Measurements from ENCODE around the gene WDR59.

WDR59 gene

DNA sequence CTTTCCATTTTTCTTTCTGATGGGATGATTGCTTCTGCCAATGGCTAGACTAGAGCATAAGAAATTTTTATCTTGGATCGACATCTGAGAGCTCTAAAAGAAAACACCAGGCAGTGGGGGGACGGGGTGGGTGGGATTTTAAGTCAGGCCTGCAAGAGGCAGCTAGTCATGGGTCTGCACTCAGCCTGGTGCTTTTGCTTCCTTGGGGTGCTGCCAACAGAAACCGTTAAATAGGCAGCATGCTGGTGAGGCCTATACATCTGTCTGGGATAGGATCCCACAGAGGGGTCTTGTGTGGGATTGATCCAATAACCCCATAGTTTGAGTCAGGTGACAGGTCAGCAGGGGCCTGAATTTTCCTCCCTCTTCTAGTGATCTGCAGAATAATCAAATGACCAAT is 40.8 kb upstream of the WDR59 start:
- no peak overlapping the region for H3K27ac ChIP-seq (ENCODE audit: low read length)
- no peak overlapping the region for H2AFZ ChIP-seq (ENCODE audit: low read length)
- H3K27me3 ChIP-seq (replicated peaks; ENCODE audit: insufficient read depth, low read length), result no peaks in the 10 kb centered on the region
- TF ChIP-seq EZH2phosphoT487 (IDR thresholded peaks at IDR 0.05; ENCODE audit: low read length) (no peak), EZH2 (optimal IDR thresholded peaks at IDR 0.05; ENCODE audit: low read depth, low read length) (no peak)
- TF ChIP-seq, protein P1, sequence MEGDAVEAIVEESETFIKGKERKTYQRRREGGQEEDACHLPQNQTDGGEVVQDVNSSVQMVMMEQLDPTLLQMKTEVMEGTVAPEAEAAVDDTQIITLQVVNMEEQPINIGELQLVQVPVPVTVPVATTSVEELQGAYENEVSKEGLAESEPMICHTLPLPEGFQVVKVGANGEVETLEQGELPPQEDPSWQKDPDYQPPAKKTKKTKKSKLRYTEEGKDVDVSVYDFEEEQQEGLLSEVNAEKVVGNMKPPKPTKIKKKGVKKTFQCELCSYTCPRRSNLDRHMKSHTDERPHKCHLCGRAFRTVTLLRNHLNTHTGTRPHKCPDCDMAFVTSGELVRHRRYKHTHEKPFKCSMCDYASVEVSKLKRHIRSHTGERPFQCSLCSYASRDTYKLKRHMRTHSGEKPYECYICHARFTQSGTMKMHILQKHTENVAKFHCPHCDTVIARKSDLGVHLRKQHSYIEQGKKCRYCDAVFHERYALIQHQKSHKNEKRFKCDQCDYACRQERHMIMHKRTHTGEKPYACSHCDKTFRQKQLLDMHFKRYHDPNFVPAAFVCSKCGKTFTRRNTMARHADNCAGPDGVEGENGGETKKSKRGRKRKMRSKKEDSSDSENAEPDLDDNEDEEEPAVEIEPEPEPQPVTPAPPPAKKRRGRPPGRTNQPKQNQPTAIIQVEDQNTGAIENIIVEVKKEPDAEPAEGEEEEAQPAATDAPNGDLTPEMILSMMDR (IDR thresholded peaks at IDR 0.05; ENCODE audit: low read length), result no peak
- H3K9me3 ChIP-seq (replicated peaks; ENCODE audit: insufficient read depth, low read length), result no peaks in the 10 kb centered on the region
- no peaks in the 10 kb centered on the region for H3K79me2 ChIP-seq (ENCODE audit: low read length)
- no peak overlapping the region for H3K4me2 ChIP-seq (ENCODE audit: low read depth, low read length)
- H3F3A ChIP-seq (ENCODE audit: insufficient read depth, low read length), result no peaks in the 10 kb centered on the region
- H4K20me1 ChIP-seq (ENCODE audit: insufficient read depth, low read length), result no peaks in the 10 kb centered on the region
- no peak overlapping the region for H3K9ac ChIP-seq (ENCODE audit: low read length)
- no peaks in the 10 kb centered on the region for H3K4me1 ChIP-seq (ENCODE audit: low read length)
- H3K4me3 ChIP-seq (ENCODE audit: low read length), result no peak overlapping the region
- H3K36me3 ChIP-seq (replicated peaks; ENCODE audit: insufficient read depth, low read length), result no peaks in the 10 kb centered on the region
- no peak for DNase-seq
- no peaks in the 10 kb centered on the region for H3K9me2 ChIP-seq (replicated peaks; ENCODE audit: insufficient read depth, low read length)

DNA sequence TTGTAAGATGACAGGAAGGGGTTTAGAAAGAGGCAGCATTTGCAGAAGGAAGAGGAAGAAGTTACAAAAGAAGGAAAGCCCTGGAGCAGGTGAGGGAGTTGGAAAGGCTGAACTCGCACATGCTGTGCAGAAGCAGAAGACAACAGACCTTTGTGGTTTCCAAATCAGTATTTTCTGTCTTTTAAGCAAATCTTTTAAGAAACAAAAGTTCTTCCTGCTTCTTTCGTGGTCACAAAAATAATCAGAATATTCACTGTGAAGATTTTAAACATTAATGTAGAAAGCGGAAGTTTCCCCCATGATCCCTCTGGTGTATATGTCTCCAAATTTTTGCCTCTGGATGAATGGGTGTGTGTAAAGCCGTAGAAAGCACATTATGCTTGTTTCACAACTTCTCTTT is 39.7 kb upstream of the WDR59 start:
- H3K9ac ChIP-seq (ENCODE audit: low read length), result no peak overlapping the region
- DNase-seq, result no peak

DNA sequence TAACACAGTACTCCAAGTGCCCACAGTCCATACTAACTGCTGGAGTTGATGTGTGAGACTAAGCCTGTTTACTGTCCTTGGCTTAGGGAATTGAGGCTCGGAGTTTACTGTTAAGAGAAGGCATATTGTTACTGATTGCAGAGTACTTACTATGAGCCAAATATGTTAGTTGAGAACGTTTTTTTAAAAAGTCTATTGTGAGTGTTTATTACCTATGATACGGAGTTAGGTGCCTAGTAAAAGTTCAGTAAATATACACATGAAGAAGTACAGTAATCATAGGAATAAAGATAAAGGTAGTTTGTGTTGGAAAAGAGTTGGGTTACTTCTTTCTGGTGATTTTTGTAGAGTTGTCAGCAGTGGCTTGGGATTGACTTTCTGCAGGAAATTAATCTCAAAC is 39.3 kb upstream of the WDR59 start:
- Histone ChIP-seq H3K9me3 (replicated peaks; ENCODE audit: insufficient read depth, low read length) (no peaks in the 10 kb centered on the region), H4K20me1 (ENCODE audit: insufficient read depth, low read length) (no peaks in the 10 kb centered on the region), H3K4me1 (ENCODE audit: low read length) (no peaks in the 10 kb centered on the region), H2AFZ (ENCODE audit: low read length) (no peak overlapping the region), H3K79me2 (ENCODE audit: low read length) (no peaks in the 10 kb centered on the region), H3K4me2 (ENCODE audit: low read depth, low read length) (no peak overlapping the region), H3K9ac (ENCODE audit: low read length) (no peak overlapping the region), H3K36me3 (replicated peaks; ENCODE audit: insufficient read depth, low read length) (no peaks in the 10 kb centered on the region), H3F3A (ENCODE audit: insufficient read depth, low read length) (no peaks in the 10 kb centered on the region), H3K4me3 (ENCODE audit: low read length) (no peak overlapping the region), H3K27me3 (replicated peaks; ENCODE audit: insufficient read depth, low read length) (no peaks in the 10 kb centered on the region), H3K9me2 (replicated peaks; ENCODE audit: insufficient read depth, low read length) (no peaks in the 10 kb centered on the region), H3K27ac (ENCODE audit: low read length) (no peak overlapping the region)
- DNase-seq, result no peak
- TF ChIP-seq EZH2phosphoT487 (IDR thresholded peaks at IDR 0.05; ENCODE audit: low read length) (no peak), EZH2 (optimal IDR thresholded peaks at IDR 0.05; ENCODE audit: low read depth, low read length) (no peak)
- TF ChIP-seq, protein P1 (IDR thresholded peaks at IDR 0.05; ENCODE audit: low read length), result no peak

More for the DNA sequence above, 39.7 kb upstream of the WDR59 start:
- H3K9me3 ChIP-seq (replicated peaks; ENCODE audit: insufficient read depth, low read length), result no peaks in the 10 kb centered on the region
- no peak overlapping the region for H3K27ac ChIP-seq (ENCODE audit: low read length)
- no peak overlapping the region for H3K4me2 ChIP-seq (ENCODE audit: low read depth, low read length)
- no peaks in the 10 kb centered on the region for H4K20me1 ChIP-seq (ENCODE audit: insufficient read depth, low read length)
- no peaks in the 10 kb centered on the region for H3K9me2 ChIP-seq (replicated peaks; ENCODE audit: insufficient read depth, low read length)
- no peaks in the 10 kb centered on the region for H3K79me2 ChIP-seq (ENCODE audit: low read length)
- no peak overlapping the region for H2AFZ ChIP-seq (ENCODE audit: low read length)
- no peaks in the 10 kb centered on the region for H3K4me1 ChIP-seq (ENCODE audit: low read length)
- no peaks in the 10 kb centered on the region for H3K27me3 ChIP-seq (replicated peaks; ENCODE audit: insufficient read depth, low read length)
- TF ChIP-seq EZH2phosphoT487 (IDR thresholded peaks at IDR 0.05; ENCODE audit: low read length) (no peak), EZH2 (optimal IDR thresholded peaks at IDR 0.05; ENCODE audit: low read depth, low read length) (no peak)
- TF ChIP-seq, protein P1 (IDR thresholded peaks at IDR 0.05; ENCODE audit: low read length), result no peak
- no peak overlapping the region for H3K4me3 ChIP-seq (ENCODE audit: low read length)
- H3K36me3 ChIP-seq (replicated peaks; ENCODE audit: insufficient read depth, low read length), result no peaks in the 10 kb centered on the region
- H3F3A ChIP-seq (ENCODE audit: insufficient read depth, low read length), result no peaks in the 10 kb centered on the region
